HFFc6 (cell line): ENCODE results near the gene IQCN. TPM values are rescaled to one million over a fixed set of nuclear protein-coding genes. Genes with fewer than 3 reads are reported as not detected.

ENCODE experiments used
- DNase-seq: peaks from one replicate; pipeline ENCODE4 v3.0.0-alpha.2; 2018
- H3K27ac Mint-ChIP-seq: 2 replicates; pipeline ENCODE4 v1.8.0; 2020; ENCODE audit warnings: mild to moderate bottlenecking, mixed read lengths
- H3K27me3 Mint-ChIP-seq: 2 replicates; pipeline ENCODE4 v1.8.0; 2021; ENCODE audit warnings: mild to moderate bottlenecking, moderate library complexity, mixed read lengths; ENCODE audit not compliant: insufficient read depth
- H3K36me3 Mint-ChIP-seq: 2 replicates; pipeline ENCODE4 v1.8.0; 2021; ENCODE audit warnings: low read depth, mixed read lengths
- H3K4me1 Mint-ChIP-seq: 2 replicates; pipeline ENCODE4 v1.8.0; 2020; ENCODE audit warnings: low read depth, mixed read lengths
- H3K4me3 Mint-ChIP-seq: 2 replicates; pipeline ENCODE4 v1.8.0; 2020; ENCODE audit warnings: mild to moderate bottlenecking, moderate library complexity, mixed read lengths
- H3K9me3 Mint-ChIP-seq: 2 replicates; pipeline ENCODE4 v1.8.0; 2020; ENCODE audit warnings: mild to moderate bottlenecking, mixed read lengths
- total RNA-seq, 6 experiments: library from RNA; stranded (reverse); fragmentation: NEBNext Ultra II Directional; extraction: Animal tissue kit (Norgen Biotek cat#: 25700); gene quantifications; 2 replicates in 1 of 6; 3 replicates in 5 of 6; pipeline ENCODE4 v1.2.3, GENCODE V29; 2021
- TF ChIP-seq, protein P1 (sequence below): fragments of 200-600 bp; sonication (generic); IDR thresholded peaks from 2 replicates; pipeline ENCODE4 v1.5.0; 2021; ENCODE audit warnings: antibody characterized with exemption, mild to moderate bottlenecking

IQCN gene
- total RNA-seq, 6 experiments from 2014 or later = 0.40 to 0.87 (median 0.55) TPM

GRCh38 chr19:18264971-18265540 is 9.2 kb downstream of the IQCN start:
- Mint-ChIP-seq H3K27me3 (peaks cover 10% of the 10 kb centered on the region), H3K4me1 (no peaks in the 10 kb centered on the region), H3K4me3 (no peak overlapping the region), H3K27ac (no peak overlapping the region), H3K36me3 (peaks cover 12% of the 10 kb centered on the region), H3K9me3 (no peaks in the 10 kb centered on the region)
- no peak for DNase-seq
- TF ChIP-seq, protein P1, sequence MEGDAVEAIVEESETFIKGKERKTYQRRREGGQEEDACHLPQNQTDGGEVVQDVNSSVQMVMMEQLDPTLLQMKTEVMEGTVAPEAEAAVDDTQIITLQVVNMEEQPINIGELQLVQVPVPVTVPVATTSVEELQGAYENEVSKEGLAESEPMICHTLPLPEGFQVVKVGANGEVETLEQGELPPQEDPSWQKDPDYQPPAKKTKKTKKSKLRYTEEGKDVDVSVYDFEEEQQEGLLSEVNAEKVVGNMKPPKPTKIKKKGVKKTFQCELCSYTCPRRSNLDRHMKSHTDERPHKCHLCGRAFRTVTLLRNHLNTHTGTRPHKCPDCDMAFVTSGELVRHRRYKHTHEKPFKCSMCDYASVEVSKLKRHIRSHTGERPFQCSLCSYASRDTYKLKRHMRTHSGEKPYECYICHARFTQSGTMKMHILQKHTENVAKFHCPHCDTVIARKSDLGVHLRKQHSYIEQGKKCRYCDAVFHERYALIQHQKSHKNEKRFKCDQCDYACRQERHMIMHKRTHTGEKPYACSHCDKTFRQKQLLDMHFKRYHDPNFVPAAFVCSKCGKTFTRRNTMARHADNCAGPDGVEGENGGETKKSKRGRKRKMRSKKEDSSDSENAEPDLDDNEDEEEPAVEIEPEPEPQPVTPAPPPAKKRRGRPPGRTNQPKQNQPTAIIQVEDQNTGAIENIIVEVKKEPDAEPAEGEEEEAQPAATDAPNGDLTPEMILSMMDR = no peak

DNA sequence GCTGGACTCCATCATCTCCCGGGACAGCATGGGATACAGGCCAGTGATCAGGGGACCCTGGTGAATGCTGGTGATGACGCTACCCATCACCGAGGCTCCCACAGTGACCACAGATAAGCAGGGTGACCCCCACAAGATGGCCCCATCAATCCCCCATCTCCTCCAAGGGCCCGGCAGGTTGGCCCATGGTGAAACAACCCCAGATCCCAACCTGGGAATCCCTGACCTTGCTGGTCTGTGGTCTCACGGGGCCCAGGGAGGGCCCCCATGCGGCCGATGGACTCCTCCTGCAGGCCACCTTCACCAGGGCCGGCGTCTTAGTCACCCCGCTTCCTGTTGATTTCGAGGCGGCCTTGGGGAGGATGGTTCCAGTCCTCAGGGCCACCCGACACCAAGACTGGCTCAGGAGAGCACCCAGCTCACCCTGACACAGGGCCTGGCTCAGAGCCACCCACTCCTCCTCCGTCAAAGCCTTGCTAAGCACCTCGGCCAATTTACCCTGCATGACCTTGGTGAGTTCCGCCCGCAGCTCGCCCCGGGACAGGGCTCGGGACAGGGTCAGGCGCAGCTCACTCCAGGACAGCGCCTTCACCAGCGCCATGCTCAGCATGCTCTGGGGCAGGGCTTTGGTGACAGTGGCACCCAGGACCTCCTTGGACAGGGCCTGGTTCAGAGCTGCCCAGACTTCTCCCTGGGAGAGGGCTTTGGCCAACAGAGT is 10.0 kb downstream of the IQCN start:
- Mint-ChIP-seq H3K27ac (no peak overlapping the region), H3K9me3 (no peaks in the 10 kb centered on the region), H3K36me3 (peaks cover 12% of the 10 kb centered on the region), H3K4me3 (no peak overlapping the region), H3K27me3 (peaks cover 9% of the 10 kb centered on the region), H3K4me1 (no peaks in the 10 kb centered on the region)
- DNase-seq = no peak
- TF ChIP-seq, protein P1 = no peak

- Mint-ChIP-seq H3K4me1 (no peaks in the 10 kb centered on the region), H3K36me3 (peaks cover 12% of the 10 kb centered on the region), H3K27ac (no peak overlapping the region; the same call in 1 of the 2 replicates), H3K9me3 (no peaks in the 10 kb centered on the region), H3K4me3 (no peak overlapping the region), H3K27me3 (peaks cover 9% of the 10 kb centered on the region)
- no peak for DNase-seq
- TF ChIP-seq, protein P1 = no peak
Observed at GRCh38 chr19:18263324-18264136, 10.7 kb downstream of the IQCN start.

DNA sequence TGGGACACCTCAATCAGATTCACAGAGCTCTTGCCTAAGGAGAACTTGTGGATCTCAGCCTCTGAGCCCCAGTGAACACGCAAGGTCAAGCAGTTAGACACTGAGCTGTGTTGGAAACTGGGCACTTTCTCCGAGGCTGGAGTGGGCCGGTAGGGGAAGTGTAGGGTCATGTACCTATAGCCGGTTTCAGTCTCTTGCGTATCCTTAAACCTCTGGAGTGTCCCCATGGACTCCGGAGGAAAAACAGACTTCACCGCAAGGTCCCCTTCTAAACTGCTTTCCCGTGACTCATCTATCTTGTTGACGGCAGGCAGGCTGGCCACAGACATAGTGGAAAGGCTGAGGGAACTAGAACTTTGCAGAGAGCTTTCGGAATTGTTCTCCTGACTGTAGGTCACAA is 11.3 kb downstream of the IQCN start:
- Mint-ChIP-seq H3K27ac (no peak overlapping the region; the same call in 1 of the 2 replicates), H3K36me3 (peaks cover 12% of the 10 kb centered on the region), H3K27me3 (peaks cover 9% of the 10 kb centered on the region), H3K4me3 (no peak overlapping the region), H3K4me1 (peaks cover 5% of the 10 kb centered on the region; the same call in 1 of the 2 replicates), H3K9me3 (no peaks in the 10 kb centered on the region)
- TF ChIP-seq, protein P1 = no peak
- DNase-seq = no peak

- H3K27me3 Mint-ChIP-seq = peaks cover 8% of the 10 kb centered on the region
- no peak overlapping the region for H3K4me3 Mint-ChIP-seq
- H3K4me1 Mint-ChIP-seq = peaks cover 5% of the 10 kb centered on the region; the same call in 1 of the 2 replicates
- no peak for DNase-seq
- H3K9me3 Mint-ChIP-seq = no peaks in the 10 kb centered on the region
- TF ChIP-seq, protein P1 = no peak
- peaks cover 12% of the 10 kb centered on the region for H3K36me3 Mint-ChIP-seq
- no peak overlapping the region for H3K27ac Mint-ChIP-seq
Observed at GRCh38 chr19:18262144-18262543, 12.1 kb downstream of the IQCN start.
